ENCODE results near the gene RPS21. TPM values are rescaled to one million over a fixed set of nuclear protein-coding genes. Genes with fewer than 3 reads are reported as not detected.

Gene RPS21
- total and polyA plus RNA-seq, 10 of the 15 experiments (the other 5 are each of a cell fraction or from before 2014, with no cell fraction given) = 1,474 to 4,987 (median 2,439) TPM

DNA sequence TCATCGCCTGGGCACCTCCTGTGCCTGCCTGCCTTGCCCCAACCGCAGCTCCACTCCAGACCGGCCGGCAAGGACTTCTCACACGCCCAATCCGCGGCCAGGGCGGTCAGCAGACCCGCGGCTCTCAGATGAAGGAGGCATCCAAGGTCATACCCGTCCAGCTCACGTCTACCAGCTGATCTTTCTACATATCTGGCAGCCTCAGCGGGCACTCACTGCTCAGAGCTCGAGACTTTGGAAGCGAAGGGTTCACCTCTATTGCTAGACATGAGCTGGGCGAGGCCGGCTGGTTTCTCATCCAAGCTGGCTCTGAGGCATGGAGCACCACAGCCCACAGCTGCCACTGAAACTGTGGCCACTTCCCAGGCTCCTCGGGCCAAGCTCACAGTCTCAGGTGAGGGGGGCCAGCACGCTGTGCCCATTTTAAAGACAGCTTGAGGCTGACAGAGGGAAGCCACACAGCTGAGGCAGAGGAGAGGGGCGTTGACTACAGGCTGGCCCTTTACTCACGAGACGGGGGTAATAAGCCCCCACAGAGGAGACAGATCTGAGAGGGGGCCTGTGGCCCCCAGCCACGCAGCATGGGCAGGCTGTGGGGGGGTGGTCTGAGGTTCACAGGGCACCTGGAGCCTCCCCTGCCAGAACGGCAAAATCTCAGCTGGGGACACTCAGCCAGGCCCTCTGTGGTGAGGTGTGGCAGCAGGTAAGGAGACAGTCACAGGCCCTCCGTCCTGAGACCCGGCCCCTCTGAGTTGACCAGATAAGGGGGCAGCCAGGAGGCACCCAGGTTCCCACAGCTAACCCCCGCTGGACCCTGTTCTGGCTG, 21.8 kb upstream of the RPS21 start:
- DNase-seq (ENCODE audit: low read depth, low spot score) (no peak), ATAC-seq (no peak), FAIRE-seq (no peak)
- intact Hi-C loops (cut with micrococcal nuclease; ENCODE audit: unreplicated experiment) = no loop called here
- POLR2A ChIA-PET = no interaction called here
- 62% methylated on average over 27 of the region's 27 CpGs for WGBS (ENCODE audit: insufficient coverage, insufficient replicate concordance, low lambda C conversion rate, missing lambda C conversion rate)
- Histone ChIP-seq H3K27me3 (replicated peaks in 1 of 2; ENCODE audit: control insufficient read depth in 2 of 2, insufficient read depth in 2 of 2, low read length in 1 of 2) (peaks cover 4 to 15% of the 10 kb centered on the region in 2 experiments), H3K4me1 (ENCODE audit: control insufficient read depth, insufficient read depth, low read length) (peaks cover 5% of the 10 kb centered on the region), H3K9ac (ENCODE audit: control insufficient read depth, insufficient read depth, low read length) (no peak overlapping the region), H2AFZ (ENCODE audit: control insufficient read depth, low read depth, low read length) (no peak overlapping the region), H3K4me3 (no peak overlapping the region), H3K4me2 (ENCODE audit: control insufficient read depth, insufficient read depth) (no peak overlapping the region), H3K79me2 (ENCODE audit: control insufficient read depth, insufficient read depth, low read length) (no peaks in the 10 kb centered on the region), H3K36me3 (ENCODE audit: control insufficient read depth in 2 of 2, insufficient read depth in 2 of 2, low read length in 1 of 2) (no peaks in the 10 kb centered on the region), H3K27ac (ENCODE audit: control insufficient read depth, insufficient read depth) (no peak overlapping the region), H4K20me1 (ENCODE audit: control insufficient read depth, insufficient read depth) (no peaks in the 10 kb centered on the region), H3K9me3 (replicated peaks; ENCODE audit: control insufficient read depth, insufficient read depth, low read length) (no peaks in the 10 kb centered on the region)
- CTCF ChIA-PET = interaction anchor here (0.7 to 1.6 kb wide), 3 partner anchors 28 to 64 kb away, joined by 3 to 4 read pairs (median 3); partner anchors contain the start of gene ADRM1
- in situ Hi-C loops (cut with MboI) = no loop called here
- RAD21 ChIA-PET (ENCODE audit: unreplicated experiment) = no interaction called here
- no TSS peak for BruUV-seq (replicated peaks)
- SMC1A ChIA-PET (ENCODE audit: uncharacterized antibody, unreplicated experiment) = no interaction called here
- TF ChIP-seq YY1 (IDR thresholded peaks at IDR 0.05; ENCODE audit: low read depth, low read length) = no peak
- no peak for TF ChIP-seq BCLAF1 (IDR thresholded peaks at IDR 0.05)
- TF ChIP-seq SKIL (IDR thresholded peaks at IDR 0.05; ENCODE audit: low read depth, poor library complexity, severe bottlenecking) = no peak
- TF ChIP-seq NFYB (IDR thresholded peaks at IDR 0.05; ENCODE audit: insufficient read depth, low read depth, low read length) = no peak
- no peak for TF ChIP-seq CHD1 (IDR thresholded peaks at IDR 0.05; ENCODE audit: low read depth, low read length)
- no peak for TF ChIP-seq SPI1 (IDR thresholded peaks at IDR 0.05; ENCODE audit: borderline replicate concordance, insufficient read depth, low read depth, low read length)
- TF ChIP-seq, protein P1, sequence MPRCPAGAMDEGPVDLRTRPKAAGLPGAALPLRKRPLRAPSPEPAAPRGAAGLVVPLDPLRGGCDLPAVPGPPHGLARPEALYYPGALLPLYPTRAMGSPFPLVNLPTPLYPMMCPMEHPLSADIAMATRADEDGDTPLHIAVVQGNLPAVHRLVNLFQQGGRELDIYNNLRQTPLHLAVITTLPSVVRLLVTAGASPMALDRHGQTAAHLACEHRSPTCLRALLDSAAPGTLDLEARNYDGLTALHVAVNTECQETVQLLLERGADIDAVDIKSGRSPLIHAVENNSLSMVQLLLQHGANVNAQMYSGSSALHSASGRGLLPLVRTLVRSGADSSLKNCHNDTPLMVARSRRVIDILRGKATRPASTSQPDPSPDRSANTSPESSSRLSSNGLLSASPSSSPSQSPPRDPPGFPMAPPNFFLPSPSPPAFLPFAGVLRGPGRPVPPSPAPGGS (IDR thresholded peaks at IDR 0.05; ENCODE audit: borderline replicate concordance, insufficient read depth, low read depth, low read length, poor library complexity, severe bottlenecking) = no peak
- TF ChIP-seq NR2C1 (IDR thresholded peaks at IDR 0.05) = no peak
- no peak for TF ChIP-seq E2F4 (IDR thresholded peaks at IDR 0.05; ENCODE audit: low read depth, low read length)
- no peak for TF ChIP-seq CEBPB (IDR thresholded peaks at IDR 0.05; ENCODE audit: borderline replicate concordance in 1 of 2, low read depth in 2 of 2, low read length in 2 of 2)
- TF ChIP-seq, protein P2, sequence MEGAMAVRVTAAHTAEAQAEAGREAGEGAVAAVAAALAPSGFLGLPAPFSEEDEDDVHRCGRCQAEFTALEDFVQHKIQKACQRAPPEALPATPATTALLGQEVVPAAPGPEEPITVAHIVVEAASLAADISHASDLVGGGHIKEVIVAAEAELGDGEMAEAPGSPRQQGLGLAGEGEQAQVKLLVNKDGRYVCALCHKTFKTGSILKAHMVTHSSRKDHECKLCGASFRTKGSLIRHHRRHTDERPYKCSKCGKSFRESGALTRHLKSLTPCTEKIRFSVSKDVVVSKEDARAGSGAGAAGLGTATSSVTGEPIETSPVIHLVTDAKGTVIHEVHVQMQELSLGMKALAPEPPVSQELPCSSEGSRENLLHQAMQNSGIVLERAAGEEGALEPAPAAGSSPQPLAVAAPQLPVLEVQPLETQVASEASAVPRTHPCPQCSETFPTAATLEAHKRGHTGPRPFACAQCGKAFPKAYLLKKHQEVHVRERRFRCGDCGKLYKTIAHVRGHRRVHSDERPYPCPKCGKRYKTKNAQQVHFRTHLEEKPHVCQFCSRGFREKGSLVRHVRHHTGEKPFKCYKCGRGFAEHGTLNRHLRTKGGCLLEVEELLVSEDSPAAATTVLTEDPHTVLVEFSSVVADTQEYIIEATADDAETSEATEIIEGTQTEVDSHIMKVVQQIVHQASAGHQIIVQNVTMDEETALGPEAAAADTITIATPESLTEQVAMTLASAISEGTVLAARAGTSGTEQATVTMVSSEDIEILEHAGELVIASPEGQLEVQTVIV (IDR thresholded peaks at IDR 0.05; ENCODE audit: borderline replicate concordance, partially characterized antibody) = no peak
